GM18502 (cell line): ENCODE results near the gene CRLF1.

ENCODE experiments used
- ATAC-seq: cut with Tn5 transposase; IDR thresholded peaks from one replicate; pipeline ENCODE4 v1.9.1; 2021; ENCODE audit warnings: mild to moderate bottlenecking; ENCODE audit not compliant: unreplicated experiment, poor library complexity

CRLF1 gene

GRCh38 chr19:18566953-18567352 lies 39.6 kb downstream of the CRLF1 start:
- ATAC-seq, result no peak

- ATAC-seq, result no peak
Measured at GRCh38 chr19:18562086-18562485, 44.5 kb downstream of the CRLF1 start.

GRCh38 chr19:18559685-18560084 lies 46.9 kb downstream of the CRLF1 start:
- no peak for ATAC-seq

- no peak for ATAC-seq
Measured at GRCh38 chr19:18558604-18559003, 48.0 kb downstream of the CRLF1 start.

- ATAC-seq, result no peak
Measured at GRCh38 chr19:18558202-18558555, 48.4 kb downstream of the CRLF1 start.

GRCh38 chr19:18557411-18558201 lies 49.0 kb downstream of the CRLF1 start, which contains the start of gene KXD1:
KXD1 (plus strand) TSS chr19:18557870; CDS start chr19:18562057, 4,187 bp downstream.
- peak; percentile 90 for ATAC-seq

GRCh38 chr19:18551631-18552030 lies 55.0 kb downstream of the CRLF1 start:
- no peak for ATAC-seq

GRCh38 chr19:18543814-18544475 lies 62.7 kb downstream of the CRLF1 start:
- peak; percentile 72 for ATAC-seq
